ENCODE results near the gene KLHDC4. TPM values are rescaled to one million over a fixed set of nuclear protein-coding genes. Genes with fewer than 3 reads are reported as not detected.
A peak's percentile ranks its signal among the peaks of the same experiment; 100 is the strongest.

KLHDC4 gene
- total RNA-seq, 4 donors from 2014 or later: 16.2 to 29.4 (median 21.5) TPM

DNA sequence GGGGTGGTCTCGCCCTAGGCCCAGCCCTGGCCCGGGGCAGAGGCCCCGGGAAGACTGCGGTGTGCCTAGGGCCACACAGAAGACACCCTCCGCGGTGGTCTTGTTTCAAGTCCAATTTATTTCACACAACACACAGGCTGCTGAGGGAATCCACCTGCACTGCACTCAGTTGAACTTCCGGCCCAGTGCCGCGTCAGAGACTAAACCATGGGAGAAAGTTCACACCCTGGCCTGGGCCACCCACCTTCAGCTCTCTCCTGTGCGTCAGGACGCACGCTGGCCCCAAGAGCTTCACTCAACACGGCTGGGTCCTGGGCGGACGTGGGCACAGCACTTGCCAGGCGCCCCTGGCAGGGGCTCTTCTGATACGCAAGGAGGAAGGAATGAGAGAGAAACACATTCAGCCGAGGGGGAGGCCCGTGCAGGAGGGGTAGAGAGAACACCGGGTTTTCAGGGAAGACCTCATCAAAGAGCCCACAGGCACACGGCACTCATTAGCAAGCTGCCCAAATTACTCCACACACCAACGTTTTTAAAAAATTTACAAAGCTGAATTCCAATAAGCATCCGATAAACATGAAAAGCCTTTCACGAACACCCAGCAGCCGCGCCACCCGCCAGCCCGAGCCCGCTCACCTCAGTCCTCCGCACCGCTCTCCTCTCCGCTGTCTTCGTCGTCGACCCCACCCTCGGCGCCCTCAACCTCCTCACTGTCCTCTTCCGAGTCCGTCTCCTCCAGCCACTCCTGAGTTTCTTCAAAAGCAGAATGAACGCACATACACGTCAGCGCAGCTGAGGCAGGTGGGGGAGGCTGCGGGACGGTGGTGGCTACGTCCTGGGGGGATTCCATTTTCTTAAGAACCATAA is 57.8 kb downstream of the KLHDC4 start:
- Histone ChIP-seq H3K27ac (no peak overlapping the region), H3K9me3 (no peaks in the 10 kb centered on the region), H3K4me3 (no peak overlapping the region), H3K36me3 (peaks cover 28 to 90% (median 33%) of the 10 kb centered on the region in 3 donors), H3K4me1 (peaks cover 0 to 3% (median 0%) of the 10 kb centered on the region in 3 donors), H3K27me3 (no peaks in the 10 kb centered on the region)
- WGBS, 2 donors: 87 to 92% methylated on average over 24 to 35 of the region's 45 CpGs
- no peak for TF ChIP-seq POLR2A (IDR thresholded peaks at IDR 0.05)
- TF ChIP-seq, protein P1, sequence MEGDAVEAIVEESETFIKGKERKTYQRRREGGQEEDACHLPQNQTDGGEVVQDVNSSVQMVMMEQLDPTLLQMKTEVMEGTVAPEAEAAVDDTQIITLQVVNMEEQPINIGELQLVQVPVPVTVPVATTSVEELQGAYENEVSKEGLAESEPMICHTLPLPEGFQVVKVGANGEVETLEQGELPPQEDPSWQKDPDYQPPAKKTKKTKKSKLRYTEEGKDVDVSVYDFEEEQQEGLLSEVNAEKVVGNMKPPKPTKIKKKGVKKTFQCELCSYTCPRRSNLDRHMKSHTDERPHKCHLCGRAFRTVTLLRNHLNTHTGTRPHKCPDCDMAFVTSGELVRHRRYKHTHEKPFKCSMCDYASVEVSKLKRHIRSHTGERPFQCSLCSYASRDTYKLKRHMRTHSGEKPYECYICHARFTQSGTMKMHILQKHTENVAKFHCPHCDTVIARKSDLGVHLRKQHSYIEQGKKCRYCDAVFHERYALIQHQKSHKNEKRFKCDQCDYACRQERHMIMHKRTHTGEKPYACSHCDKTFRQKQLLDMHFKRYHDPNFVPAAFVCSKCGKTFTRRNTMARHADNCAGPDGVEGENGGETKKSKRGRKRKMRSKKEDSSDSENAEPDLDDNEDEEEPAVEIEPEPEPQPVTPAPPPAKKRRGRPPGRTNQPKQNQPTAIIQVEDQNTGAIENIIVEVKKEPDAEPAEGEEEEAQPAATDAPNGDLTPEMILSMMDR (IDR thresholded peaks at IDR 0.05): no peak
- intact Hi-C loops (cut with DNase I): no loop called here
- DNase-seq: no peak

DNA sequence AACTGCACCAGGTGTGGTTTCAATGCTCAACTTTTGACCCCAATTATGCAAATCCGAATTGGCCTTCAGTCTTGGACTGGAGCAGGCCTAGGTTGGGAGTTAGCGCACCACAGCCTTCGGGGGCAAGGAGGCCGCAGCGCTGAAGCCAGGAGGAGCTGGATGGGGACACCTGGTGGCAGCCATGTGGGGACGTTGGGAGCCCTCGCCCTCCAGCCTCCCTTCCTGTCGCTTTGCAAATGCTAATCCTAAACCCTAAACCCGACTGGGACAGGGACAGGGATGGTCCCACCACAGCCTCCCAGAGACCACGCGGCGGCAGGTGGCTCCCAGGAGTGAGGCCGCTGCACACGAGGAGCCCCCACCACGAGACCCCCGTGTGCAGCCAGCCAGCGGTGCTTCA is 58.7 kb downstream of the KLHDC4 start:
- peaks cover 0 to 10% (median 0%) of the 10 kb centered on the region in 3 donors for H3K4me1 ChIP-seq
- H3K27me3 ChIP-seq: no peaks in the 10 kb centered on the region
- no peak overlapping the region for H3K27ac ChIP-seq
- H3K9me3 ChIP-seq: no peaks in the 10 kb centered on the region
- H3K36me3 ChIP-seq: peaks cover 28 to 90% (median 33%) of the 10 kb centered on the region in 3 donors
- H3K4me3 ChIP-seq: no peak overlapping the region
- intact Hi-C loops (cut with DNase I): no loop called here
- 81 to 87% methylated on average over 3 to 14 of the region's 17 CpGs for WGBS, 2 donors
- TF ChIP-seq, protein P1 (IDR thresholded peaks at IDR 0.05): no peak
- no peak for TF ChIP-seq POLR2A (IDR thresholded peaks at IDR 0.05)
- DNase-seq: no peak

DNA sequence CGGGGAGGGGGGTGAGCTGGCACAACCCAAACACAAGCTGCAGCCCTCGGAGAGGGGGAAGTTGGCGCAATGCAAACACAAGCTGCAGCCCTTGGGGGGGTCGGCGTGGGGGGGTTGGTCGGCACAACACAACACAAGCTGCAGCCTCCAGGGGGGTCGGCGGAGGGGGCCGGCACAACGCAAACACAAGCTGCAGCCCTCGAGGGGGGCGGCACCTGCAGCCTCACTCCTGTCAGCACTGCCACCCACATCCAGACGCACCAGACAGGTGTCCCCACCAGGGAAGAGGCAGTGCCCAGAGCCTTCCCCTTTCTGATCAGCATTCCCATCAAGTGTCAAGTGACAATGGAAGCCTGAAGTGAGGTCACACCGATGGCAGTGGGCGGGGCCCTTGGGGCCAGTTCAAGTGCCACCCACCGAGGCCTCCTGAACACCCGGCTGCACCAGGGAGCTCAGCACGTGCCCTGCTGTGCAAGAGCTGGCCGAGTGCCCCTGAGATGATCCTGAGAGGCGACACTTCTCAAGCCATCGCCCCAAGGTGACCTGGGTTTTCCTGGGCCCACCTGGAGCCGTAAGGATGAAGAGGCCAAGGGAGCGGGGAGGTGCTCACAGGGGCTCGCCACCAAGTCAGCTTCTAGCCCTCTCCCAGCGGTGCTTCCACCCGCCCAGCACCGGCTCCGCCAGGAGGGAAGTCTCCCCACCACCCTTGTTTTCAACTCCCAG is 59.3 kb downstream of the KLHDC4 start:
- WGBS, 2 donors: 92% methylated on average over 5 to 10 of the region's 28 CpGs
- intact Hi-C loops (cut with DNase I): no loop called here
- H3K27me3 ChIP-seq: no peaks in the 10 kb centered on the region
- H3K9me3 ChIP-seq: no peaks in the 10 kb centered on the region
- no peak for DNase-seq
- H3K36me3 ChIP-seq: peaks cover 28 to 90% (median 37%) of the 10 kb centered on the region in 3 donors
- peaks cover 0 to 12% (median 0%) of the 10 kb centered on the region in 3 donors for H3K4me1 ChIP-seq
- H3K27ac ChIP-seq: no peak overlapping the region
- no peak for TF ChIP-seq POLR2A (IDR thresholded peaks at IDR 0.05)
- TF ChIP-seq, protein P1 (IDR thresholded peaks at IDR 0.05): no peak
- H3K4me3 ChIP-seq: no peak overlapping the region

DNA sequence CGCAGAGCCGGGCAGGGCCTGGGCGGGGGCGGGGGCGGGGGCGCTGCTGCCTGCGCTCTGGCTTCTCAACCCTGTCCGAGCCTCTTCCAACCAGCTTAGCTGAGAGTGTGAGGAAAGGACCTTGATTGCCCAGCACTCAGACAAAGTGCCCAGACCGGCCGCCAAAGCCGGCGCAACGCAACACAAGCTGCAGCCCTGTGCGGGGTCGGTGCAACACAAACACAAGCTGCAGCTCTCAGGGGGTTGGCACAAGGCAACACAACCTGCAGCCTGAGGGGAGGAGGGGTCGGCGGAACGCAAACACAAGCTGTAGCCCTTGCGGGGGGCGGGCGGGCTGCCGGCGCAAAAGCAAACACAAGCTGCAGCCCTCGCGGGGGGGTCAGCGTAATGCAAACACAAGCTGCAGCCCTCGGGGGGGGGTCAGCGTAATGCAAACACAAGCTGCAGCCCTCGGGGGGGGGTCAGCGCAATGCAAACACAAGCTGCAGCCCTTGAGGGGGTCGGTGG is 60.0 kb downstream of the KLHDC4 start:
- 93 to 95% methylated on average over 3 of the region's 31 CpGs for WGBS, 2 donors

More for the DNA sequence above, 60.0 kb downstream of the KLHDC4 start:
- Histone ChIP-seq H3K4me3 (peak overlapping the region in 1 of 4 donors; percentile 21), H3K36me3 (peaks cover 24 to 90% (median 34%) of the 10 kb centered on the region in 3 donors), H3K4me1 (peaks cover 0 to 12% (median 0%) of the 10 kb centered on the region in 3 donors), H3K27me3 (no peaks in the 10 kb centered on the region), H3K9me3 (no peaks in the 10 kb centered on the region), H3K27ac (no peak overlapping the region)
- DNase-seq: no peak
- TF ChIP-seq, protein P1 (IDR thresholded peaks at IDR 0.05): no peak
- no peak for TF ChIP-seq POLR2A (IDR thresholded peaks at IDR 0.05)
- intact Hi-C loops (cut with DNase I): no loop called here
